ENCODE data around the gene ACP1.

The ACP1 gene

GRCh38 chr2:255195-255594 is 9.6 kb upstream of the ACP1 start:
- DNase-seq (ENCODE audit: low read depth), result no peak

DNA sequence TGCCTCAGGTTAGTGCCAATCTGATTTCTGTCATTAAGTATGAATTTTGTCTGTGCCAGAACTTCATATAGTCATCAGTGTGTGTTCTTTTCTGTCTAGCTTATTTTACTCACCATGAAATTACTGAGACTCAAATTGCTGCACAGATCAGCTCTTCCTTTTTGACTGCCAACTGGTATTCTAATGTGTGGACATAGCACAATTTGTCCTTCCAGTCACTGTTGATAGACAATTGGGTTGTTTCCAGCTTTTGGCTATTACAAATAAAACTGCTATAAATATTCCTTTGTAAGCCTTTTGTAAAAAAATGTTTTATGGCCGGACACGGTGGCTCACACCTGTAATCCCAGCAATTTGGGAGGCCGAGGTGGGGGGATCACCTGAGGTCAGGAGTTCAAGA is 8.7 kb upstream of the ACP1 start:
- DNase-seq (ENCODE audit: low read depth), result no peak

GRCh38 chr2:257429-257828 is 7.3 kb upstream of the ACP1 start:
- DNase-seq (ENCODE audit: low read depth), result no peak

GRCh38 chr2:257842-258241 is 6.9 kb upstream of the ACP1 start:
- DNase-seq (ENCODE audit: low read depth), result no peak

- DNase-seq (ENCODE audit: low read depth), result no peak
Observed at GRCh38 chr2:258933-259332, 5.8 kb upstream of the ACP1 start.

GRCh38 chr2:259789-260331 is 4.9 kb upstream of the ACP1 start:
- no peak for DNase-seq (ENCODE audit: low read depth)

GRCh38 chr2:260507-261161 is 4.1 kb upstream of the ACP1 start:
- no peak for DNase-seq (ENCODE audit: low read depth)

DNA sequence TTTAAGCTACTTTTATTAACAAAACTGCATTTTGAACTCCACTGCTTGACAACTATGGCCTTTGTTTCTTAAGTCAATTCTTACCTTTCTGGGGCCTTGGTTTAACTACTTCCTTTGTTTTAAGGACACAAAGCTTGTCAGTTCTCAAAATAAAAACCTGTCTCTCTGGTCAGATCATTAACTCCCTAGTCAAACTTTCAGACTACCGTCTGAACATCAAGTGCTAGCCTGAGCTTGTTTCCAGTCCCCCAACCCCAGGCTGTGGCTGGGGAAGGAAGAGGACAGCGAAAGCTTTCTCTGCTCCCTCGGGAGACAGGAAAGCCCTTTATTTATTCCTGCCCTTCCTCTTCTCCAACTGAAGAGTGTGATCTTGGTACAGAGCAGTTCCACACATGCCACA is 2.6 kb upstream of the ACP1 start:
- no peak for DNase-seq (ENCODE audit: low read depth)

DNA sequence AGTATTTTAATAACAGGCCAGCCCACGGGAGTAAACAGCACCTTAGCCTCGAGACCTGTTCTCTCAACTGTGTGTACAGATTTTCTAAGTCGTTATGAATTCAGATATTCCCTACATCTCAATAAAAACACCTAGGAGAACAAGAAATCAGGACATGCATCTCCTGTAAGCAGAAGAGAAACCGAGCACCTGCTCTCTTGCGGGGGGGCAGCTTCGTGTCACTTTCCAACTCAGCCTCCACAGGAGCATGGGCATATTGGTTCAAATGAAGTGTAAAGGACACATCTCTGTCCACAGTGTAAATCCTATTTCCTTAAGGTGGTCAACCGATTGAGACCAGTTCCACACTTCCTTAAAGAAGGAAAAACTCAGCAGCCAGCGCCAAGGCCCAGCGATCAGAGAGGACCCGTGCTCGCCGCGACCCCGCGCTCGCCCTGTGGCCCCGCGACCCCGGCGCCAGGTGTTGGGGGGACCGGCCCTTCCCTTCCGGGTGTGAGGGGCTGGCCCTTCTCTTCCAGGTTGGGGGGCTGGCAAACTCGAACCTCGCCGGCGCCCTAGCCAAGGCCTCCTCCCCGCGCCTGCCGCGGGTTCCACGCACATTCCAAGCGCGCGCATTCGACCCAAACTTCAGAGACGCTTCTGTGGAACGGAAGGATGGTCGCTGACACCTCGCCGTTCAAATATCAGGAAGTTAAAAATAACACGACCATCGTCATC is 1.6 kb upstream of the ACP1 start:
- DNase-seq (ENCODE audit: low read depth), result no peak

DNA sequence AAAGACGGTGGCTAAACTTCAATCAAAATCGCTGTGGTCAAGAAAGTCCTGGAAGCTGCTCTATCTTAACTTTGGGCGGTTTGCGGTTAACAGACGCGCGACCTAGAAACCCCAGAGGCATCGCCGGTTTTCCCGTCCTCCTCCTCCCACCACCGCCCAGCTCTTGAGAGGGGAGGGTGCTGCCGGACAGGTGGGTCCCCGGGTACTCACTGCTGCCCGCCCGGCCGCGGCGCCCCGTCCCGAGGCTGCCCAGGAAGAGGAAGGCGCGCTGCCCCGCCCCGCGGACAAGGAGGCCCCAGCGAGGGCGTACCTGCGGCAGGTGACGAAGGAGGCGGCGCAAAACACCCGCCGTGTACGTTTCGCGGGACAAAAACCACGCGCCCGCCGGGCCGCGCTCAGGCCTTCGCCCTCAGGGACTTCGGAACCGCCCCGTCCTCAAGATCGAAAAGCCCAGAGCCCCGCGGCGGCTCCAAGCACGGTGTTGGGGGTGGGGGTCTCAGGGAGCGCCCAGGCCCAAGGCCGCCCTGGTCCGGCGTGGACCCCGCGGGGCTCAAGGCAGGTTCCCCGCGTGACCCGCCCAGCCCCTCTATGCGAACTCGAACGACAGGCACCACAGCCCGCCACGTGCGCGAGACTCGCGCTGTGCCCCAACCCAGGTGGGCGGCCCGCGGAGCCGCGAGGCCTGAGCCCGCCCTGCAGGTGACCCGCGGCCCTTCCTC is 814 bp upstream of the ACP1 start, which contains the start of gene SH3YL1:
Gene SH3YL1, minus strand, starts transcription at position 259 of the 719 bp plus-strand sequence. Its CDS starts 48 bp downstream, at position 211.
- DNase-seq (ENCODE audit: low read depth), result peak; percentile 40

DNA sequence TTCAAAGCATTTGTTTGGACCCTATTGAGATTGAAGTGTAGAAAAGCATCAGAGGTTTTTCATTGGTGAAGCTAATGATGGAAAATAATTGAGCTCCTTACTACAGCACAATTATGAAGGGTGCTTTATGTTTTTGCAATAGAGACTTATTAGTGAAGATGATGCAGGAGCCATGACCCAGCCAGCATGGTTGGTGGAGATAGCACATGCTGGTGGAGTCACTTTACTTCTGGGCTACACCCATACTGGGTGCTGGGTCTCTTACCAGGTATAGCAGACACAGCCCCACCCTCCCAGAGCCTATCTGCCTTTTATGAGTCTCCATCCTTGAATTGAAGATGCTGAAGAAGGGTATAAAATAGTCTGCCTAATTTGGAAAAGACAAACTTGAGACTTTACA is 3.6 kb downstream of the ACP1 start:
- no peak for DNase-seq (ENCODE audit: low read depth)

- DNase-seq (ENCODE audit: low read depth), result no peak
Observed at GRCh38 chr2:269356-270030, 4.7 kb downstream of the ACP1 start.

GRCh38 chr2:270861-271260 is 6.1 kb downstream of the ACP1 start:
- no peak for DNase-seq (ENCODE audit: low read depth)

DNA sequence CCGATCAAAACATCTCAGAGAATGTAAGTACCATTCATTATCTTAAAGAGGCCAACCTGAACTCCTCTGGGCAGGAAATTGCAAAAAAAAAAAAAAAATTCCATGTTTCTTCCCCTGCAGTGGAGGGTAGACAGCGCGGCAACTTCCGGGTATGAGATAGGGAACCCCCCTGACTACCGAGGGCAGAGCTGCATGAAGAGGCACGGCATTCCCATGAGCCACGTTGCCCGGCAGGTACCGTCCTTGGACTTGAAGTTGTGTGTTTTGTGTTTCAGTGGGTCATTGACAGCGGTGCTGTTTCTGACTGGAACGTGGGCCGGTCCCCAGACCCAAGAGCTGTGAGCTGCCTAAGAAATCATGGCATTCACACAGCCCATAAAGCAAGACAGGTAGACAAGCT is 7.2 kb downstream of the ACP1 start:
- DNase-seq (ENCODE audit: low read depth), result no peak

GRCh38 chr2:273333-273732 is 8.6 kb downstream of the ACP1 start:
- no peak for DNase-seq (ENCODE audit: low read depth)

DNA sequence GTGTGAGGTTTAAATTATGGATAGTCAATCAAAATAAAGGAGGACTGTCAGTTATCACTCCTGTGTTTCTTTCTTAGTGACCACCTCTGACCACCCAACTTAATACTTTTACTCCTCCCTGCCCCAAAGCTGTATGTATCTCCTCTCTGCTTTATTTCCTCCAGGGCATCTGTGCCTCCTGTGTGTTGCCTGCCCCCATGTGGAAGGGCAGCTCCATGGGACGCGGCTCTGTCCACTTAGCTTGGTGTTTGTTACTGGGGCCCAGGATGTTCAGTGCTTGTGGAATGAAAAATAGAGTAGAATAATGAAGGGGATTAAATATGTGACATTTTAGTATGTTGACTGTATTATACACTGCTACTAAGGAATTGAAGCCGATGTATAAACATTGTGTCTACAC is 9.8 kb downstream of the ACP1 start:
- no peak for DNase-seq (ENCODE audit: low read depth)

- DNase-seq (ENCODE audit: low read depth), result no peak
Observed at GRCh38 chr2:275466-275865, 10.7 kb downstream of the ACP1 start.

DNA sequence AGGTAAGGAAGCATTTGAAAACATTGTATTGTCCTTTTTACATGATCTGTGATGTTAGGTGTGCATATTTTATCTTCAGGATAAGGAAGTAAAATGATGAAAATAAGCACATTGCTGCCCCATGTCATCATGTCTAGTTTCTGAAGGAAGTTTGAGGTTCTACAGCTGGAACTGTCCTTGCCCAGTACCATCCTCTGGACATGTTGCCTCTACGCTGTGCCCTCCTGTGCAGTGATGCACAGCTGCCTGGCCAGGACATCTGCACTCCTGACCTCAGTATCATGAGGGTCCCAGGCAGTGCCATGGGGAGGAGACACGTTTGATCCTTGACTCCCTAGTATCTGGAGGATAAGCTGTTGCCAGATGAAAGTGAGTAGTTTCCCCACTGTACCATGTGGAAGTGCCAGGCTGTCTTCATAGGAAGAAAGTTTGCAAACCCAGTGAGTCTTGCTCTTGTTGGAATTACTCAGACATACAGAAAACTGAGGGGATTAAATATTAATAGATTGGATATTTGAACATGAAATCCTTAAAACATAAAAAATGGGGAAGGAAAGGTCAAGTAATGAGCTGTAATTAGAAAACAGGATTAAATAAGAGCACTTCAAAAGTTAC is 13.7 kb downstream of the ACP1 start:
- DNase-seq (ENCODE audit: low read depth), result no peak

DNA sequence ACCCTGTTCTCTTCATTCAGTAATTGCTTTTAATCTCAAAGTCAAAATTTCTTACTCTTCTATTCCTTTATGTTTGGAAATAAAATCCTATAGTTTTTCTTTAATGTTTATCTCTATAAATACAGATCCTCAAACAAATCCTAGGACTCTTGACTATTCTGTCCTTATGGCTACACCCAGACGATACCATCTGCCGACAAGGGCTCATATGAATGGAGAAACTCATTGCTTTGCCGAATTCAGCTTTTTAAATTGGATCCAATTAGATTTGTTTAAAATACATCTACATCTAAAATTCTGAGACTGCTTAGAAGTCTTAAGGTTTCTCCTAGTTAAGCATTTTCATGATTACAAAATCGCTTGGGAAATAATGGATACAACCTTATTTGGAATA is 14.2 kb downstream of the ACP1 start:
- no peak for DNase-seq (ENCODE audit: low read depth)

- no peak for DNase-seq (ENCODE audit: low read depth)
Observed at GRCh38 chr2:279366-279765, 14.6 kb downstream of the ACP1 start.

DNA sequence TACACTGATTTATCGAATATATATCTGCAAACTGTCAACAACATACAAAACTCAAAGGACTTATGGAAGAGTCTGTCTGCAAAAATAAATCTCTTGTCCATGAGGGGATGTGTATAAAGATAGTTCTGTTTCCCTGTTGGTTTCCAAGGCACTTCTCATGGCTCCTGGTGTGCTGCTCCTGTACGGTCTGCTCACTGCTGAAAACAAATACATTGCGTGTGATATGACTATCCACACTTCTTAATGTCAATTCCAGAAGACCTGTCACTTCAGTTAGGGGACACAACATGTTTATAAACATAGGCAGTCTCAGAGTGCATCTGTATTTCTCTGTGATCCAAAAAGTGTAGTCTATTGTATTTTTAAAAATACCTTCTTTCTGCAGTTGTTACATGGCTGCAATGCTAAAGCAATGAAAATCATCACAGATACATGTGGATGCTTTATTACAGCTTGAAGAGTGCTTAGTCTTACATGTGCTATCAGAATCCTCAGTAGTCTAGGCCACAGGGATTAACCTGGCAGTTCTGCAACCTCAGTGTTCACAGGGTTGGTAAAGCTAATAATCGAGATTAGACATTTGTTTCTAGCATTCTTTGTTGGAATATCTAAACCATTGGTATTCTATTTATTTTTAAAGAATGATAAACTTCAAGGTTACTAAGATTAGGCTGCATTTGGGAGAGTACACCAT is 15.4 kb downstream of the ACP1 start:
- no peak for DNase-seq (ENCODE audit: low read depth)
